ENCODE data around the gene MRC2. TPM values are rescaled to one million over a fixed set of nuclear protein-coding genes. Genes with fewer than 3 reads are reported as not detected.

MRC2 gene
- polyA plus RNA-seq, 2 of the 4 experiments (the other 2 are of a cell fraction), result 20.2 to 57.3 TPM

GRCh38 chr17:62658136-62658920 lies 30.9 kb downstream of the MRC2 start:
- no peak overlapping the region for H3K4me2 ChIP-seq

GRCh38 chr17:62660629-62661118 lies 33.2 kb downstream of the MRC2 start:
- no peak for FAIRE-seq
- CTCF ChIA-PET, result interaction anchor here (1.4 to 7.5 kb wide), 3 partner anchors 11 to 19 kb away, joined by 4 to 52 read pairs (median 5); no protein-coding TSS in a partner anchor
- POLR2A ChIA-PET, result no interaction called here
- TF ChIP-seq CEBPB (IDR thresholded peaks at IDR 0.05) (no peak), ESRRA (IDR thresholded peaks at IDR 0.05; ENCODE audit: borderline replicate concordance, low read length) (no peak), FOXS1 (CRISPR knock-in tag; IDR thresholded peaks at IDR 0.05) (no peak), GATA3 (IDR thresholded peaks at IDR 0.05; ENCODE audit: borderline replicate concordance) (no peak), KDM1A (IDR thresholded peaks at IDR 0.05; ENCODE audit: low read depth) (no peak), NPAS2 (CRISPR knock-in tag; IDR thresholded peaks at IDR 0.05; ENCODE audit: borderline replicate concordance) (no peak), RAD21 (conservative IDR thresholded peaks at IDR 0.05 in 1 of 2, IDR thresholded peaks at IDR 0.05 in 1 of 2) (no peak), MYC (IDR thresholded peaks at IDR 0.05; ENCODE audit: borderline replicate concordance, low read length) (no peak), RCOR1 (IDR thresholded peaks at IDR 0.05; ENCODE audit: low read depth, low read length) (no peak), HOXB13 (CRISPR knock-in tag; IDR thresholded peaks at IDR 0.05; ENCODE audit: low read depth) (no peak), EHF (CRISPR knock-in tag; IDR thresholded peaks at IDR 0.05) (no peak), HOXB5 (CRISPR knock-in tag; IDR thresholded peaks at IDR 0.05) (no peak), NFE2L2 (conservative IDR thresholded peaks at IDR 0.05; ENCODE audit: low read length) (no peak), HDAC2 (IDR thresholded peaks at IDR 0.05) (no peak), POLR2A (IDR thresholded peaks at IDR 0.05; ENCODE audit: low read length) (no peak), PBX3 (IDR thresholded peaks at IDR 0.05) (no peak), REST (IDR thresholded peaks at IDR 0.05) (no peak)
- H3K27ac ChIP-seq, result no peak overlapping the region
- no peaks in the 10 kb centered on the region for H3K4me1 ChIP-seq
- 81% methylated on average over 2 of the region's 2 CpGs for WGBS (ENCODE audit: missing lambda C conversion rate)
- DNase-seq (ENCODE audit: low read depth in 1 of 2, low spot score in 1 of 2), result no peak
- no peak for ATAC-seq
- H3K9me3 ChIP-seq, result peaks cover 15% of the 10 kb centered on the region
- no peak overlapping the region for H3K4me2 ChIP-seq
- H3K4me3 ChIP-seq, result no peak overlapping the region

More at GRCh38 chr17:62658136-62658920, 30.9 kb downstream of the MRC2 start:
- DNase-seq (ENCODE audit: low read depth in 1 of 2, low spot score in 1 of 2) (no peak), FAIRE-seq (no peak), ATAC-seq (no peak)
- Histone ChIP-seq H3K4me1 (peaks cover 6% of the 10 kb centered on the region), H3K9me3 (peaks cover 15% of the 10 kb centered on the region), H3K4me3 (no peak overlapping the region), H3K27ac (no peak overlapping the region)
- ChIA-PET CTCF (interaction anchor here (0.6 to 7.5 kb wide), 5 partner anchors 11 to 495 kb away, joined by 3 to 52 read pairs (median 5); no protein-coding TSS in a partner anchor), POLR2A (no interaction called here)
- TF ChIP-seq BHLHE40 (IDR thresholded peaks at IDR 0.05; ENCODE audit: low read depth, low read length) (no peak), USF2 (IDR thresholded peaks at IDR 0.05) (no peak), FOSL2 (IDR thresholded peaks at IDR 0.05) (no peak), FOSL2 (CRISPR knock-in tag; IDR thresholded peaks at IDR 0.05) (no peak), RFX5 (IDR thresholded peaks at IDR 0.05) (no peak), FOXS1 (CRISPR knock-in tag; IDR thresholded peaks at IDR 0.05) (no peak), PBX3 (IDR thresholded peaks at IDR 0.05) (no peak), MYC (IDR thresholded peaks at IDR 0.05; ENCODE audit: borderline replicate concordance, low read length) (no peak), ZC3H11A (IDR thresholded peaks at IDR 0.05) (no peak), HOXB5 (CRISPR knock-in tag; IDR thresholded peaks at IDR 0.05) (no peak), CHD2 (IDR thresholded peaks at IDR 0.05; ENCODE audit: low read length, partially characterized antibody) (no peak), FOSB (CRISPR knock-in tag; IDR thresholded peaks at IDR 0.05) (no peak), EHF (CRISPR knock-in tag; IDR thresholded peaks at IDR 0.05) (no peak), EP300 (IDR thresholded peaks at IDR 0.05) (no peak), NR3C1 (IDR thresholded peaks at IDR 0.05) (no peak), MAZ (IDR thresholded peaks at IDR 0.05; ENCODE audit: borderline replicate concordance, low read depth, low read length) (no peak), HOXB13 (CRISPR knock-in tag; IDR thresholded peaks at IDR 0.05; ENCODE audit: low read depth) (no peak), ELK1 (IDR thresholded peaks at IDR 0.05; ENCODE audit: low read depth, low read length) (no peak)
- WGBS (ENCODE audit: missing lambda C conversion rate), result 93% methylated on average over 15 of the region's 15 CpGs

Measured in A549 (cell line).